GM20000 (cell line): ENCODE data around the gene ISLR.
"Not testable (repeated sequence)": the region's sequence is repeated elsewhere in the genome, so short reads cannot be mapped to it uniquely, and the experiment has no call there.

Experiments used
- DNase-seq: peaks from one replicate; pipeline ENCODE4 v3.0.0; 2012; ENCODE audit warnings: low spot score
- CTCF ChIP-seq: IDR thresholded peaks from 2 replicates; pipeline ENCODE4 v1.5.1; 2012; ENCODE audit warnings: mild to moderate bottlenecking, control low read depth; ENCODE audit errors: extremely low read depth, missing control alignments

ISLR gene

GRCh38 chr15:74158855-74159650 lies 14.5 kb upstream of the ISLR start:
- peak; percentile 64 for DNase-seq
- TF ChIP-seq CTCF: no peak

- DNase-seq: no peak
- no peak for TF ChIP-seq CTCF
Measured at GRCh38 chr15:74159773-74160172, 13.7 kb upstream of the ISLR start.

- not testable (repeated sequence) for DNase-seq
Measured at GRCh38 chr15:74160390-74160789, 13.1 kb upstream of the ISLR start.

GRCh38 chr15:74162195-74162536 lies 11.3 kb upstream of the ISLR start:
- not testable (repeated sequence) for DNase-seq

GRCh38 chr15:74165461-74165860 lies 8.0 kb upstream of the ISLR start:
- TF ChIP-seq CTCF: no peak
- no peak for DNase-seq

GRCh38 chr15:74167891-74168331 lies 5.6 kb upstream of the ISLR start:
- TF ChIP-seq CTCF: no peak
- DNase-seq: no peak

GRCh38 chr15:74168711-74169126 lies 4.8 kb upstream of the ISLR start:
- TF ChIP-seq CTCF: no peak
- DNase-seq: no peak

- no peak for TF ChIP-seq CTCF
- DNase-seq: no peak
Measured at GRCh38 chr15:74170071-74170844, 3.3 kb upstream of the ISLR start.
